Choroid plexus epithelial cell (primary cell): ENCODE measurements around the gene CNOT8.
"Not testable (repeated sequence)": the region's sequence is repeated elsewhere in the genome, so short reads cannot be mapped to it uniquely, and the experiment has no call there.

Experiments
- DNase-seq: peaks from one replicate; pipeline ENCODE4 v3.0.0-alpha.2; 2010; ENCODE audit warnings: low read depth
- H3K4me3 ChIP-seq: 2 replicates; pipeline ENCODE4 v1.5.1; 2011; ENCODE audit warnings: low read depth, mild to moderate bottlenecking, control low read depth, low read length, moderate library complexity
- TF ChIP-seq, protein P1 (sequence below): conservative IDR thresholded peaks from 2 replicates; pipeline ENCODE4 v1.5.1; 2011; ENCODE audit warnings: low read depth, mild to moderate bottlenecking, control low read depth, inconsistent platforms, low read length, moderate library complexity

Gene CNOT8

DNA sequence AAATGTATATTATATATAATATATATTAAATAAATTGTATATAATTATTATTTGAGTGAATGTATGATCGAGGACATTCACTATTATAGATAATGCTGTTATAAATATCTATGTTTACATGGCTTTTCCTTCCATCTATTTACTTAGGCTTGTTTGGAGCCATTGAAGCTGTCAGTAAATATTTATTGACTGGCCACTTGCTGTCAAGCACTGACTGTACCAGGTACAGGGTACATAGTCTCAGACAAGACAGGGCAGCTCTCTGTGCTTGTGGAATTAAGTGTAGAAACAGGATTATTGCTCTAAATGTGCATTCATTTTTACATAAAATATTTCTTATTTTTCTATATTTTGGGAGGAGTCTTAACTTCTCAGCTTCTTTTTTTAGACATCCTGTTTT, 24.4 kb upstream of the CNOT8 start:
- no peak overlapping the region for H3K4me3 ChIP-seq
- DNase-seq, result no peak
- TF ChIP-seq, protein P1, sequence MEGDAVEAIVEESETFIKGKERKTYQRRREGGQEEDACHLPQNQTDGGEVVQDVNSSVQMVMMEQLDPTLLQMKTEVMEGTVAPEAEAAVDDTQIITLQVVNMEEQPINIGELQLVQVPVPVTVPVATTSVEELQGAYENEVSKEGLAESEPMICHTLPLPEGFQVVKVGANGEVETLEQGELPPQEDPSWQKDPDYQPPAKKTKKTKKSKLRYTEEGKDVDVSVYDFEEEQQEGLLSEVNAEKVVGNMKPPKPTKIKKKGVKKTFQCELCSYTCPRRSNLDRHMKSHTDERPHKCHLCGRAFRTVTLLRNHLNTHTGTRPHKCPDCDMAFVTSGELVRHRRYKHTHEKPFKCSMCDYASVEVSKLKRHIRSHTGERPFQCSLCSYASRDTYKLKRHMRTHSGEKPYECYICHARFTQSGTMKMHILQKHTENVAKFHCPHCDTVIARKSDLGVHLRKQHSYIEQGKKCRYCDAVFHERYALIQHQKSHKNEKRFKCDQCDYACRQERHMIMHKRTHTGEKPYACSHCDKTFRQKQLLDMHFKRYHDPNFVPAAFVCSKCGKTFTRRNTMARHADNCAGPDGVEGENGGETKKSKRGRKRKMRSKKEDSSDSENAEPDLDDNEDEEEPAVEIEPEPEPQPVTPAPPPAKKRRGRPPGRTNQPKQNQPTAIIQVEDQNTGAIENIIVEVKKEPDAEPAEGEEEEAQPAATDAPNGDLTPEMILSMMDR, result no peak

DNA sequence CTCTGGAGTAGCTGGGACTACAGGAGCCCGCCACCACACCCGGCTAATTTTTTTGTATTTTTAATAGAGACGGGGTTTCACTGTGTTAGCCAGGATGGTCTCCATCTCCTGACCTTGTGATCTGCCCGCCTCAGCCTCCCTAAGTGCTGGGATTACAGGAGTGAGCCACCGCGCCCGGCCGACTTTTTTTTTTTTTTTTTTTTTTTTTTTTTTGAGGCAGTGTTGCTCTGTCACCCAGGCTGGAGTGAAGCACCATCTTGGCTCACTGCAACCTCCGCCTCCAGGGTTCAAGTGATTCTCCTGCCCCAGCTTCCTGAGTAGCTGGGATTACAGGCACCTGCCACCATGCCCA, 22.8 kb upstream of the CNOT8 start:
- H3K4me3 ChIP-seq, DNase-seq: not testable (repeated sequence)

DNA sequence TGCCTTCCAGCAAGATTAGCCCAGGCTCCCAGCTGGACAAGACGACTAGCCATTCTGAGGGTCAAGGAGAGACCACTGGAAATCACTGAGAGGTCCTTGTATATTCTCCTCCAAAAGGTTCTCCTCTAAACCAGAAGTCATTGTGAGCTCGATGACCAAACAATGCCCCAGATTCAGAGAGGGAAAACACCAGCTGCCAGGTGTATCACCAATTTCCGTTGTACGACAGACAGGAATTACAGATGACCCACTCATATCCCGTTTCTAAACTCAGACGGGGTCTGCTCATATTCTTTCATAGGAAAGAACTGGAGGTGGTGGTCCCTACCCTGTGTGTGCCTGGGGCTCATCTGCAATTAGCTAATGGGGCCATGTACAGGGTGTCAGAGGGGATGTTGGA, 22.2 kb upstream of the CNOT8 start:
- DNase-seq, result no peak
- TF ChIP-seq, protein P1, result no peak
- no peak overlapping the region for H3K4me3 ChIP-seq

DNA sequence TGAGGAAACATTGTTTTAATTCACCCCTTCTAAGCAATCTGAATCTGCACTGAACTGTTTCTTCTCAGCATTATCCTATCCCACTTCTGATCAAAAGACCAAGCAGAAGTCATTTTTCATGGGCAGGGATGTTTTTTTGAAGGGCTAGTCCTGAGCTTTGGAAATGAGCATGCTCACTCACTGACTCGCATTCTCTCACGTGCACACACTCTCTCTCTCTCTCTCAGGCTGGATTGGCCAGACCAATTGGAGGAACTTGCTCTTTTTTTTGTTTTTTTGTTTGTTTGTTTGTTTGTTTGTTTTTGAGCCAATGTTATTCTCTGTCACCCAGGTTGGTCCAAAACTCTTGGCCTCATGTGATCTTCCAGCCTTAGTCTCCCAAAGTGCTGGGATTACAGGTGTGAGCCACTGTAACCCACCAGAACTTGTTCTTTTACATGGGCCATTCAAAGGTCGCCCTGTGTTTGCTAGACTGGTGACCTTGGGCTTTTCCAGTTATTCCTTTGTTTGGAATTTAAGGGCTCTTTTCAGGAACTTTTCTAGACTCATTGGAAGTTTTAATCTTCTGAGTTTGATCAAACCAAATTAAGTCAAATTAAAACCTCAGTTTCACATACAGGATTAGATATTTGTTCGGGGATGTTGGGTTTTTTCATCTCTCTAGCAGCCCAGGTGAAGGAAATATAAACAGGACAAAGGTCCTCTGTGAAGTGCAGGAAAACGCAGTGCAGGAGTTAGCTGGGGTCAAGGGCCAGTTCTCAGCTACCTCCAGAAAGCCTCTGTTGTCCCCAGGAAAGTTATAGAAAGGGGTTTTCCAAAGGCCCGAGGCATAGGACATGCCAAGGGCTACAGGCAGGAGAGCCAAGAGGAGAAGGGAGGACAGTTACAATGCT, 21.2 kb upstream of the CNOT8 start:
- no peak overlapping the region for H3K4me3 ChIP-seq
- TF ChIP-seq, protein P1, result no peak
- no peak for DNase-seq

DNA sequence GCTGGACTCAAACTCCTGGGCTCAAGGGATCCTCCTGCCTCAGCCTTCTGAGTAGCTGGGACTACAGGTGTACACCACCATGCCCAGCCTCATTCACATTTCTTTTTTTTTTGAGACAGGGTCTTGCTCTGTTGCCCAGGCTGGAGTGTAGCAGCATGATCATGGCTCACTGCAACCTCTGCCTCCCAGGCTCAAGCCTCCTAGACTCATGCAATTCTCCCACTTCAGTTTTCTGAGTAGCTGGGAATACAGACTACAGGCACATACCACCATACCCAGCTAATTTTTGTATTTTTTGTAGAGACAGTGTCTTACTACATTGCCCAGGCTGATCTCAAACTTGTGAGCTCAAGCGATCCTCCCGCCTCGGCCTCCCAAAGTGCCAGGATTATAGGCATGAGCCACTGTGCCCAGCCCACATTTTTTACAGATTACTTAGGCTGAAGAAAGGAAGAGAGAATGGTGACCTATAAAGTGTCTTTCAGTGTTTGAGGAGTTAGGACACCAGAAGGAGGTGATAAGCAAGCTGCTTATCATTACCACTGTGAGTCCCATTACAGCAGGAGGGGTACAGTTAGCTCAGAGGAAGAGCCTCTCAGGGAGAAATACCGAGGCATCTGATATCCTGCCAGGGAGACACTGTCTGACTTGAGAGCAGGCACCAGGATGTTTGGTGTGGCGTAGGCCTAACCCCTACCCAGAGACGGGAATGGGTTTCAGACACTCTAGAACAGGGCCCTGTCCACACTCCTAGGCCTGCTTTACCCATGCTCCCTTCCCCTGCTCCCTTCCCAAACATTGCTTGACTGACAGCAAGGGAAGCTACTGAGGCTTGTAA, 17.8 kb upstream of the CNOT8 start:
- DNase-seq, result peak; percentile 30
- TF ChIP-seq, protein P1, result no peak
- no peak overlapping the region for H3K4me3 ChIP-seq

DNA sequence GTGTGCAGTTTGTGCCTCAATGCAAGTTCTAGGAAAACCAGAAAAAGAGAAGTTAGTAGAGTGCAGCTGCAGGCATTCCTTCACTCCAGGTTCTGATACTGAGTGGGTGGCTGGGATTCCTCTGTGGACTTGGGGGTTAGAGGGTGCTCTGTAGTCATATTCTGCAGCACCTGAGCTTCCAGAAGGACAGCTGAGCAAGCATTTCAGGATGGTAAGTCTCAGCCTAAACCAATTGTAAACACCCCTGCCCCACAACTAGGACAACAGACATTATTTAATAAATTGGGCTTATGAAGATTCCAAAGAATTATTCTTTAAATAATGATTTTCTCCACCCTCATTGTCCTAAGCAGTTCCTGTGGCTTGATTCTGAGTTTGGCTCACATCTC, 17.2 kb upstream of the CNOT8 start:
- peak; percentile 23 for DNase-seq
- TF ChIP-seq, protein P1, result no peak
- H3K4me3 ChIP-seq, result no peak overlapping the region

DNA sequence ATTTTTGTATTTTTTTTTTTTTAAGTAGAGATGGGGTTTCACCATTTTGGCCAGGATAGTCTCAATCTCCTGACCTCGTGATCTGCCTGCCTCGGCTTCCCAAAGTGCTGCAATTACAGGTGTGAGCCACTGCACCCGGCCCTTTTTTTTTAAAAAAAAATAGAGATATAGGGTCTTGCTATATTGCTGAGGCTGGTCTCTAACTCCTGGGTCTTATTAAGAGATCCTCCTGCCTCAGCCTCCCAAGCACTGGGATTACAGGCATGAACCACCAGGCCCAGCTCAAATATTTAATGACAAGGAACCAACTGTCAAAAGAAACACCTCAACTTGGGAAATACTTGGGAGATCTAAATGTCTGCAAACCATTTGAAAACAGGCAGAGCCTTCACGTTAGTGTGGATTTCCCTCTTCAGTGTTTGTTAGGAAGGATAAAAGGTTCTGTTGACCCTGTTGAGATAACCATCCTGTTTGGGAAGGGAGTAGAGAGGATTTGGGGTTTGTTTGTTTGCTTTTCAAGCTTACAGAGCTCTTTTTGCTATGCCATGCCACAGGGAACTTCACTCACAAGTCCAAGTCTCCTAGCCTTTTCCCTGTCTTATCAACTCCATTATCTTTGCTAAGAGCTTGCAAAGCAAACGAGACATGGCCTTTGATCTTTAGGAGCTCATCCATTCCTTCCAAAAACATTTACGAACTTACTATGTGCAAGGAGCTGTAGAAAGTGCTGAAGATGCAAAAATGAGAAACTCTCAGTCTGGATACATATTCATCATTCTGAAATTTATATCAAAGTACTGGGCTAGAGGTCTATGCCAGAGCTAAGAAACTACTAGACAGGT, 15.5 kb upstream of the CNOT8 start:
- no peak overlapping the region for H3K4me3 ChIP-seq
- TF ChIP-seq, protein P1, result no peak
- DNase-seq, result no peak
